OCI-LY7 (cell line): ENCODE results near the gene CACNA2D4. TPM values are rescaled to one million over a fixed set of nuclear protein-coding genes. Genes with fewer than 3 reads are reported as not detected.

Experiments
- BruUV-seq: library from RNA; stranded (reverse); fragments of 400-500 nt; replicated peaks from 2 replicates; lab custom pipeline; 2021; lab: Mats Ljungman, UMichigan
- CTCF ChIA-PET: fragments of 300-600 bp; sonication (Branson Sonifier 250); formaldehyde crosslinking; loops from one replicate; lab custom pipeline; 2022; ENCODE audit warnings: antibody characterized with exemption; ENCODE audit not compliant: unreplicated experiment; lab: Charles Lee
- POLR2A ChIA-PET: fragments of 300-600 bp; sonication (Branson Sonifier 250); formaldehyde crosslinking; loops from one replicate; lab custom pipeline; 2022; ENCODE audit warnings: antibody characterized with exemption; lab: Charles Lee
- DNase-seq: peaks from one replicate; pipeline ENCODE4 v3.0.0-alpha.2; 2015; ENCODE audit warnings: low spot score
- H2AFZ ChIP-seq: fragments of 200-600 bp; sonication (generic), shearing (Covaris generic); 2 replicates; pipeline ENCODE4 v1.6.1; 2014; ENCODE audit warnings: mild to moderate bottlenecking, antibody characterized with exemption, low read length, moderate library complexity
- H3K27ac ChIP-seq: fragments of 200-600 bp; sonication (generic); 2 replicates; pipeline ENCODE4 v1.5.1; 2014; ENCODE audit warnings: mixed run types, low read depth, mild to moderate bottlenecking, moderate library complexity, low read length, inconsistent platforms; ENCODE audit not compliant: poor library complexity, severe bottlenecking
- H3K36me3 ChIP-seq: fragments of 200-600 bp; sonication (generic); 2 replicates; pipeline ENCODE4 v1.6.1; 2014; ENCODE audit warnings: mild to moderate bottlenecking, antibody characterized with exemption, low read length, moderate library complexity, mixed read lengths; ENCODE audit not compliant: insufficient read depth
- H3K4me1 ChIP-seq: fragments of 200-600 bp; sonication (generic); 2 replicates; pipeline ENCODE4 v1.5.1; 2014; ENCODE audit warnings: mild to moderate bottlenecking, low read length; ENCODE audit not compliant: insufficient read depth, poor library complexity, severe bottlenecking
- H3K4me2 ChIP-seq: fragments of 200-600 bp; sonication (generic); 2 replicates; pipeline ENCODE4 v1.6.1; 2014; ENCODE audit warnings: mild to moderate bottlenecking, low read length
- H3K4me3 ChIP-seq: fragments of 200-600 bp; sonication (generic); 2 replicates; pipeline ENCODE4 v1.5.1; 2014; ENCODE audit warnings: mild to moderate bottlenecking, low read depth, low read length; ENCODE audit not compliant: poor library complexity, severe bottlenecking
- H3K79me2 ChIP-seq: fragments of 200-600 bp; sonication (generic); 2 replicates; pipeline ENCODE4 v1.6.1; 2016; ENCODE audit warnings: low read depth, mild to moderate bottlenecking, low read length, moderate library complexity, mixed read lengths; ENCODE audit not compliant: insufficient read depth
- H3K9me2 ChIP-seq: fragments of 200-600 bp; sonication (generic); 2 replicates; pipeline ENCODE4 v1.6.1; 2016; ENCODE audit warnings: mild to moderate bottlenecking, low read length, mixed read lengths; ENCODE audit not compliant: insufficient read depth
- H3K9me3 ChIP-seq: fragments of 200-600 bp; sonication (generic); 2 replicates; pipeline ENCODE4 v1.6.1; 2014; ENCODE audit warnings: mild to moderate bottlenecking, mixed run types, low read length, mixed read lengths
- H4K20me1 ChIP-seq: fragments of 200-600 bp; sonication (generic); 2 replicates; pipeline ENCODE4 v1.6.1; 2014; ENCODE audit warnings: mild to moderate bottlenecking, antibody characterized with exemption, low read length, moderate library complexity, mixed read lengths; ENCODE audit not compliant: insufficient read depth
- CTCF ChIP-seq: fragments of 200-600 bp; sonication (generic); conservative IDR thresholded peaks from 2 replicates; pipeline ENCODE4 v1.5.1; 2014; ENCODE audit warnings: mild to moderate bottlenecking, antibody characterized with exemption, low read length, moderate library complexity, mixed read lengths
- EZH2phosphoT487 ChIP-seq: fragments of 200-600 bp; sonication (generic); IDR thresholded peaks from 2 replicates; pipeline ENCODE4 v1.6.1; 2018; ENCODE audit warnings: low read depth, borderline replicate concordance, mild to moderate bottlenecking, mixed run types, antibody characterized with exemption, low read length, moderate library complexity, mixed read lengths
- intact Hi-C: fragments of 100-400 bp; cut with micrococcal nuclease; formaldehyde crosslinking; loops from one replicate; pipeline ENCODE4 v1.10.0; 2022; ENCODE audit not compliant: unreplicated experiment
- total RNA-seq, 2 experiments: library from RNA; depleted of rRNA in 1 of 2; stranded (reverse); fragments of >200 nt in 1 of 2; shearing (Covaris generic) in 1 of 2; gene quantifications; 2 replicates each; pipeline ENCODE4 v1.2.3, GENCODE V29; 2014 to 2022

Gene CACNA2D4
- total RNA-seq, 2 experiments from 2014 or later, result 0.13 TPM; not detected in 1

DNA sequence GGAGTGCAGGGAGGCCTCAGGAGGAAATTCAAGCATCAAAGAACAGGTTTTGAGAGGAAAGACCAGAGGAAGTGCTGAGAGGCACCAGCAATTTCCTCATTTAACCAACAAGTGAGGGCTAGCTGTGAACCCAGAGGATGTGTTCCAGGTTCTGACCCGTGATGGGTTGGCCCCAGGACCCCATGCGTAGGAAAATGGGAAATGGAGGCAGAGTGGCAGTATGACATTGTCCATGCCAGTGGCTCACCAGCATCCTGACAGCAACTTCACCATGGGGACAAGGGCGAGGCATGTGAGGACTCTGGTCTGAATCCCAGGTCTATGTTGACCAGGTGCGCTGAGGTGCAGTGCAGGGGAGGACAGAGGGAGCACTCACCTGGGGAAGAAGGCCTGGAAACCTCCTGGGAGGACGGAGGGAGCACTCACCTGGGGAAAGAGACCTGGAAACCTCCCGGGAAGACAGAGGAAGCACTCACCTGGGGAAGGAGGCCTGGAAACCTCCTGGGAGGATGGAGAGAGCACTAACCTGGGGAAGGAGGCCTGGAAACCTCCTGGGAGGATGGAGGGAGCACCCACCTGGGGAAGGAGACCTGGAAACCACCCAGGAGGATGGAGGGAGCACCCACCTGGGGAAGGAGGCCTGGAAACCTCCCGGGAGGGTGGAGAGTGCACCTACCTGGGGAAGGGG lies 6.7 kb upstream of the CACNA2D4 start:
- 0 out of 2 replicates have a peak overlapping the region, but pooled peaks have one; percentile 14 for H3K4me2 ChIP-seq
- no peak for DNase-seq
- H3K4me3 ChIP-seq, result no peak overlapping the region
- intact Hi-C loops, result no loop called here
- no peak overlapping the region; the same call in 1 of the 2 replicates for H2AFZ ChIP-seq
- no peaks in the 10 kb centered on the region for H3K79me2 ChIP-seq
- no peaks in the 10 kb centered on the region for H3K9me2 ChIP-seq
- no peak overlapping the region for H3K27ac ChIP-seq
- H3K36me3 ChIP-seq, result no peaks in the 10 kb centered on the region
- H3K9me3 ChIP-seq, result no peaks in the 10 kb centered on the region
- CTCF ChIA-PET, result interaction anchor here (0.6 to 1.3 kb wide), 4 partner anchors 15 to 221 kb away, joined by 3 read pairs; no protein-coding TSS in a partner anchor
- POLR2A ChIA-PET, result no interaction called here
- peaks cover 21% of the 10 kb centered on the region for H3K4me1 ChIP-seq
- no TSS peak for BruUV-seq
- H4K20me1 ChIP-seq, result no peaks in the 10 kb centered on the region
- no peak for TF ChIP-seq CTCF

GRCh38 chr12:1922985-1923384 lies 4.5 kb upstream of the CACNA2D4 start:
- Histone ChIP-seq H3K4me2 (no peak overlapping the region), H3K9me2 (no peaks in the 10 kb centered on the region), H3K27ac (no peak overlapping the region), H4K20me1 (no peaks in the 10 kb centered on the region), H3K9me3 (no peaks in the 10 kb centered on the region), H3K79me2 (no peaks in the 10 kb centered on the region), H3K4me3 (no peak overlapping the region), H3K4me1 (peaks cover 11% of the 10 kb centered on the region), H3K36me3 (no peaks in the 10 kb centered on the region), H2AFZ (no peak overlapping the region)
- BruUV-seq, result no TSS peak
- DNase-seq, result no peak
- no peak for TF ChIP-seq EZH2phosphoT487
- TF ChIP-seq CTCF, result no peak
- ChIA-PET CTCF (no interaction called here), POLR2A (no interaction called here)
- intact Hi-C loops, result no loop called here

GRCh38 chr12:1922075-1922709 lies 3.7 kb upstream of the CACNA2D4 start:
- BruUV-seq, result no TSS peak
- POLR2A ChIA-PET, result no interaction called here
- Histone ChIP-seq H2AFZ (no peak overlapping the region), H3K27ac (no peak overlapping the region), H3K4me1 (peaks cover 11% of the 10 kb centered on the region), H4K20me1 (no peaks in the 10 kb centered on the region), H3K36me3 (no peaks in the 10 kb centered on the region), H3K9me3 (no peaks in the 10 kb centered on the region), H3K9me2 (no peaks in the 10 kb centered on the region), H3K4me2 (no peak overlapping the region), H3K79me2 (no peaks in the 10 kb centered on the region), H3K4me3 (no peak overlapping the region)
- CTCF ChIA-PET, result no interaction called here
- peak; percentile 39 for TF ChIP-seq CTCF
- TF ChIP-seq EZH2phosphoT487, result no peak
- peak; percentile 27 for DNase-seq
- intact Hi-C loops, result no loop called here
